Muscle of arm (tissue), 12 donors: ENCODE data around the gene E2F6. TPM values are rescaled to one million over a fixed set of nuclear protein-coding genes. Genes with fewer than 3 reads are reported as not detected.
A peak's percentile ranks its signal among the peaks of the same experiment; 100 is the strongest.

Experiments used
- DNase-seq: peaks from one replicate; pipeline ENCODE4 v3.0.0-alpha.2; 2013
- polyA plus RNA-seq, 12 donors: library from polyadenylated mRNA; unstranded; fragments of 120-200 nt; gene quantifications; one replicate each; pipeline ENCODE4 v1.2.1, GENCODE V29; 2013; ENCODE audit not compliant: insufficient read length in 12 of 12

E2F6 gene
- polyA plus RNA-seq, 12 donors, result 11.2 to 24.1 (median 19.5) TPM; not detected in 1

DNA sequence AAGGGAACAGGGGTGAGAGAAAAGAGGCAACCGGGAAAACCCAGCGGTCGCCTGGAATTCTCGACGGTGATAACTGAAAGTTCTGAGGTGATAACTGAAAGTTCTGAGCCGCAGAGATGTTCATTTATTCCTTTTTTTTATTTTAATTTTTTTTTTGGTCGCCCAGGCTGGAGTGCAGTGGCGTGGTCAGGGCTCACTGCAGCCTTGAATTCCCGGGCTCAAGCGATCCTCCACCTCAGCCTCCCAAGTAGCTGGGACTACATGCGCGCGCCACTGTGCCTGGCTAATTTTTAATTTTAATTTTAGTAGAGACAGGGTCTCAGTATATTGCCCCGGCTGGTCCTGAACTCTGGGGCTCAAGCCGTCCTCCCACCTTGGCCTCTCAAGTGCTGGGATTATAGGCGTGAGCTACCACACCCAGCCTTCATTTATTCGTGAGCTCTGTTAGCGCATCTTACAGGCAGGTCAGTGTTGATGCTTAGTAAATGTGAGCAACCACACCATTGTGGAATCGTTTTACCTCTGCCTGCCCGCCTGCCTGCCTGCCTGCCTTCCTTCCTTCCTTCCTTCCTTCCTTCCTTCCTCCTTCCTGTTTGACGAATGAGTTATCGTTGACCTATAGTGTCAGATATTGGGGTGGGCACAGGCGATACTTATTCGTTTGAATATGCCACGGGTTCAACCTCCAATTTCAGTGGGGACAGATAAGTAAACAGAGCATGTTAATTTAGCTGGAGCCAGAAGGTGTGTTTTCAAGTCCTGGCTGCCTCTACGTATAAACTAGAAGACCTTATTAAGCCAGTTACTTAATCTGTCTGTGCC lies 557 bp upstream of the E2F6 start:
- no peak for DNase-seq

- no peak for DNase-seq
Observed at GRCh38 chr2:11465110-11465484, 864 bp downstream of the E2F6 start.

- no peak for DNase-seq
Observed at GRCh38 chr2:11459816-11460215, 6.1 kb downstream of the E2F6 start.

- DNase-seq, result no peak
Observed at GRCh38 chr2:11458753-11459152, 7.2 kb downstream of the E2F6 start.

- DNase-seq, result no peak
Observed at GRCh38 chr2:11457935-11458334, 8.0 kb downstream of the E2F6 start.

DNA sequence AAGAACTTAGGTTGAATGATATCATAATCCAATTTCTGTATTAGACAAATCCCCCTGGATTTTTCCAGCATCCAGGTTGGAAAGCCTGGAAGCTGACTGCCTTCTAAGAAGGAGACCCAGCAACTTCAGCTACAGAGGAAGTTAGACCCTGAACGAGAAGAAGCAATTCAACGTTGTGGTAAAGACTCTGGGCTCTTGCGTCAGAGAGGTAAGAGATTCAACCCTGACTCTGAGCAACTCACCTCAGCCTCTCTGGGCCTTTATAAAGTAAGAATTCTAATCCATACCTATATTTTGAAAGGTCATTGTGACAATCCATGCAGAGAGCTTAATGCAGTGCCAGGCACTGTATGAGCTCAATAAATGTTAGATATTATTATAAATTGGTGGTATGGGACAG lies 9.7 kb downstream of the E2F6 start:
- no peak for DNase-seq

GRCh38 chr2:11454824-11455223 lies 11.1 kb downstream of the E2F6 start:
- DNase-seq, result no peak

GRCh38 chr2:11450791-11451190 lies 15.2 kb downstream of the E2F6 start:
- no peak for DNase-seq

- peak; percentile 60 for DNase-seq
Observed at GRCh38 chr2:11446733-11447248, 19.2 kb downstream of the E2F6 start.

GRCh38 chr2:11444737-11445136 lies 21.2 kb downstream of the E2F6 start:
- DNase-seq, result no peak

- DNase-seq, result no peak
Observed at GRCh38 chr2:11438555-11439080, 27.3 kb downstream of the E2F6 start.

GRCh38 chr2:11437602-11438001 lies 28.4 kb downstream of the E2F6 start:
- DNase-seq, result no peak

DNA sequence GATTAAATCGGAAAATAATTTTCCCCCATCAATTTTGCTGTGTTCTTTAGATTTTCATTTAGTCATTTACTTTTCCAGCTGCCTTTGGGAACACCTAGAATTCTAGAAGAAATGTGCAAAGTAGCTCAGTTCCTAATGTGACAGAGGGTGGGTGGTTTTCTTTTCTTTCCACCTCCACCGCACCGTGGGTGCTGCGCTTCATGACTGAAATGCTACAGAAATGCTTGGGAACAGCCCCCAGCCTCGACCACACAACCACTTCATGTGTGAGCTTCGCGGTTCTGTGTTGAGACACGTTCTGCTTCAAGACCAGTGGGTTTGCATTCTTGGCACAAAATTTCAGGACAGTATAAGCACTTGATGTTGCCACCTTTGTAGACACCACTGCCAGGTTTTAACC lies 30.9 kb downstream of the E2F6 start:
- DNase-seq, result no peak

DNA sequence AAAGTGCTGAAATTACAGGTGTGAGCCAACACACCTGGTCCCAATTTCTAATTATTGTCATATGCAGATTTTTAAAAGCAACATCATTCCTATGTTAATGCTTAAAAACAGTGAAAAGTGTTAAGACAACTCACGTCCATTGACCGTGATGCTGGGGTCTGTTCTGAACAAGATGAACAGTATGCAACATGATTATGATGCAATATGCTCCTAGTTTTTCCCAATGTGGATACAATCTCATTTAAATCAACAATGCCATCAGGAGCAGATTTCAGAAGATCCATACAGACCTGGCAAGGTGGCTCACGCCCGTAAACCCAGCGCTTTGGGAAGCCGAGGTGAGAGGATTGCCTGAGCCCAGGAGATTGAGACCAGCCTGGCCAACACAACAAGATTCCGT lies 31.5 kb downstream of the E2F6 start:
- no peak for DNase-seq

DNA sequence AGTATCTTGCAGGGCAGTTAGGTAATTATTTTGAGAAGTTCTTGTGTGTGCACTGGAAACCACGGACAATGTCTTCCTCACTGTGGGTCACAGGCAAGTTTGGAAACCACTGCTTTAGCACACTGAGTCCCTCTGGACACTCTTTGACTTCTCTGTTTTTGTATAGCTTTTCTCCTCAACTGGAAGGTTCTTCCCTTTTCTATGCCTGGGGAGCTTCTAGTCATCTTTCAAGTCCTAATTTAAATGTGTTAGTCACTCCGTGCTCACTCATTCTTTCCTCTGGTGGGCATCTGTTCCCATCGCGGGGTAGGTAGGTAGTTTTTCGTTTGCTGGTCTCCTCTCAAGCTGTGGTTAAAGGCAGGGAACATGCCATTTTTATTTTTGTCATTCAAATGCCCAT lies 32.1 kb downstream of the E2F6 start:
- DNase-seq, result no peak

- DNase-seq, result no peak
Observed at GRCh38 chr2:11430729-11431128, 35.2 kb downstream of the E2F6 start.

- DNase-seq, result no peak
Observed at GRCh38 chr2:11427224-11427623, 38.7 kb downstream of the E2F6 start.

DNA sequence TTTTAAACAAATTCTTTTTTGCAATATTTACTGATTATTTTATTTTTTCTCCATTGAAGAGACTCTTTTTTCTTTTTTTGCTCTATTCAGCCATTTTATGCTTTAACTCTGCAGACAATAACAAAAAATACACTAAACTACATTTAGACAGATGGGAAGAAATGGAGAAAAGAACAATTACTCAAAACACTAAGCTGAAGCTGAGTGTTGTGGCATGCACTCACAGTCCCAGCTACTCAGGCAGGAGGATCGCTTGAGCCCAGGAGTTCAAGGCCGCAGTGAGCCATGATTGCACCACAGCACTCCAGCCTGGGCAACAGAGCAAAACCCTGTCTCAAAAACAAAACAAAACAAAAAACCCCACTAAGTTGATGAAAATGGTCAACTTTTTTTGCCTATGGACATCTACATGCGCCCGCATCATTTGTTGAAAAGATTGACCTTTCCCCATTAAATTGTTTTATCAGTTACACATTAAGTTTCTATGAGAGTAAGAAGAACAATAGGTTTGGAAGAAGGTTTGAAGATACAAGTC lies 43.0 kb downstream of the E2F6 start:
- no peak for DNase-seq

GRCh38 chr2:11422491-11422865 lies 43.5 kb downstream of the E2F6 start:
- DNase-seq, result no peak

DNA sequence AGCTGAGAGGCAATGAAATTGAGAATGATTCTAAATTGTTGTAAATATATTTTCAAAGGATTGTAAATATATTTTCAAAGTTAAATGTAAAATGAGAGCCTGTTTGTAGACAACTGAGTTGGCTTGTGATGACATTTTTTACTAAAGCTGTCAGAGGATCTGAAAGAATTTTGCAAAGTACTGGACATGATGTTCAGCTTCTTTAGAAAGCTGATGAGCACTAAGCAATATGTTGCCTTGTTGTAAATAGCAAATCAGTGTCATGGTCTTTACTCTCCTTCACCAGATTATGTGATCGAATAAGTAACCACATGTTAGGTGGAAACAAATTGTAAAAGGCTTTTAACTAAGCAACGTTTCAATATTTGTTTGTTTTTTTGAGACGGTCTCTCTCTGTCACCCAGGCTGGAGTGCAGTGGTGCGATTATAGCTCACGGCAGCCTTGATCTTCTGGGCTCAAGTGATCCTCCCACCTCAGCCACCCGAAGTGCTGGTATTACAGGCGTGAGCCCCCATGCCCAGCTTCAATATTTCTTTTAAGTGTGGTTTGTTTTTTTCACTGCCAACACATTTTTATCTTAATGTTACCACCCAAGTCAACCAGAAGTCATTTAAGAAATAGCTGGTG lies 44.0 kb downstream of the E2F6 start:
- DNase-seq, result no peak

DNA sequence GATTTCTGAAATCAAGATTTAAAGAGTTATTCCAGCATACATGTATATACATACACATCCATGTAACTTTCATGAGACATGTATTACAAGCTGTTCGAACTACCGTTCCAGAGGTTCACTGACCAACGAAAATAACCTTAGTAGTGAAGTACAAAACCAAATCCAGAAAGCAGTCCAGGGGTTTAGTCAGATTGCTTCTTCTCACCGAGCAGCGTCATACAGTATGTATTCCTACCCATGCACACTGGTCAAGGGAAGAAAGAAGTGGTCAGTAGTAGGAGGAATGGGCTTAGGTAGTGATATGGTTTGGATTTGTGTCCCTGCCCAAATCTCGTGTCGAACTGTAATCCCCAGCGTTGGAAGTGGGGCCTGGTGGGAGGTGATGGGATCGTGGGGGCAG lies 45.3 kb downstream of the E2F6 start:
- DNase-seq, result no peak

DNA sequence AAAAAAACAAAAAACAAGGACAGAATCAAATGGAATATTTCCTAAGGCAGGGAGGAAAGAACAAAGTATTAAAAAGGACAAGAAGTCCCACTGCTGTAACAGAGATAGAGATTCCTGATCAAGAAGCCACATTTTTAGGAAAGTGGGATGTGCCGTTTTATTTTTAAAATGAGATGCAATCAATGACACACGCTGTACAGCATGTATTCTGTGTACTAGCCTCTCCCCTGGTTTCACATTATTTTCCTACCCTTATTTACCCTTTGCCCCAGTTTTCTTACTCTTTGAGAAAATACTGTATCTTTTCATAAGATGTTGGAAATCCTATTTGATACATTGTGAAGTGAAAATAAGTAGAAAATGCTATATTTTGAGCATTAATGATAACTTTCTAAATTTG lies 45.8 kb downstream of the E2F6 start:
- no peak for DNase-seq

GRCh38 chr2:11419781-11420180 lies 46.2 kb downstream of the E2F6 start:
- DNase-seq, result no peak
